ENCODE results near the gene RPS6KA5.
"Not testable (repeated sequence)": the region's sequence is repeated elsewhere in the genome, so short reads cannot be mapped to it uniquely, and the experiment has no call there.

RPS6KA5 gene

GRCh38 chr14:90828642-90829487 is 231.6 kb downstream of the RPS6KA5 start:
- H3K27ac ChIP-seq (ENCODE audit: low read depth, low read length), result no peak overlapping the region

GRCh38 chr14:90827919-90828610 is 232.4 kb downstream of the RPS6KA5 start:
- Histone ChIP-seq H3K36me3 (ENCODE audit: control insufficient read depth, low read length) (no peaks in the 10 kb centered on the region), H3K27ac (ENCODE audit: low read depth, low read length) (no peak overlapping the region), H3K27me3 (ENCODE audit: control insufficient read depth, low read length) (no peaks in the 10 kb centered on the region), H3F3A (ENCODE audit: control insufficient read depth, insufficient read depth) (no peaks in the 10 kb centered on the region), H4K20me1 (ENCODE audit: control insufficient read depth, insufficient read depth, low read depth, low read length) (no peaks in the 10 kb centered on the region), H3K9me2 (replicated peaks; ENCODE audit: control insufficient read depth, low read length) (no peaks in the 10 kb centered on the region), H3K9me3 (ENCODE audit: control insufficient read depth, insufficient read depth, low read length) (peaks cover 10% of the 10 kb centered on the region), H3K4me2 (ENCODE audit: low read length) (peak overlapping the region; percentile 59), H3K4me1 (ENCODE audit: control insufficient read depth, low read length) (peaks cover 10% of the 10 kb centered on the region), H3K4me3 (ENCODE audit: low read length) (peak overlapping the region; percentile 56), H3K79me2 (ENCODE audit: control insufficient read depth, low read length) (no peaks in the 10 kb centered on the region)
- TF ChIP-seq CTCF (IDR thresholded peaks at IDR 0.05; ENCODE audit: low read depth, low read length, poor library complexity, severe bottlenecking), result no peak
- TF ChIP-seq EZH2phosphoT487 (IDR thresholded peaks at IDR 0.05; ENCODE audit: borderline replicate concordance, low read length), result no peak

More at GRCh38 chr14:90828642-90829487, 231.6 kb downstream of the RPS6KA5 start:
- H3K4me1 ChIP-seq (ENCODE audit: control insufficient read depth, low read length), result peaks cover 10% of the 10 kb centered on the region
- H3K9me2 ChIP-seq (replicated peaks; ENCODE audit: control insufficient read depth, low read length), result no peaks in the 10 kb centered on the region
- H4K20me1 ChIP-seq (ENCODE audit: control insufficient read depth, insufficient read depth, low read depth, low read length), result no peaks in the 10 kb centered on the region
- no peaks in the 10 kb centered on the region for H3K36me3 ChIP-seq (ENCODE audit: control insufficient read depth, low read length)
- H3K4me2 ChIP-seq (ENCODE audit: low read length), result peak overlapping the region; percentile 59
- H3K79me2 ChIP-seq (ENCODE audit: control insufficient read depth, low read length), result no peaks in the 10 kb centered on the region
- peak overlapping the region; percentile 56; the same call in 1 of the 2 replicates for H3K4me3 ChIP-seq (ENCODE audit: low read length)
- no peaks in the 10 kb centered on the region for H3F3A ChIP-seq (ENCODE audit: control insufficient read depth, insufficient read depth)
- no peak for TF ChIP-seq EZH2phosphoT487 (IDR thresholded peaks at IDR 0.05; ENCODE audit: borderline replicate concordance, low read length)
- no peak for TF ChIP-seq CTCF (IDR thresholded peaks at IDR 0.05; ENCODE audit: low read depth, low read length, poor library complexity, severe bottlenecking)
- peaks cover 9% of the 10 kb centered on the region for H3K9me3 ChIP-seq (ENCODE audit: control insufficient read depth, insufficient read depth, low read length)
- H3K27me3 ChIP-seq (ENCODE audit: control insufficient read depth, low read length), result no peaks in the 10 kb centered on the region

- not testable (repeated sequence) for H3K4me1 ChIP-seq (ENCODE audit: control insufficient read depth, low read length); H3K4me2 ChIP-seq (ENCODE audit: low read length); H3K36me3 ChIP-seq (ENCODE audit: control insufficient read depth, low read length); H3F3A ChIP-seq (ENCODE audit: control insufficient read depth, insufficient read depth); H3K79me2 ChIP-seq (ENCODE audit: control insufficient read depth, low read length); H3K4me3 ChIP-seq (ENCODE audit: low read length); H3K27me3 ChIP-seq (ENCODE audit: control insufficient read depth, low read length); H3K27ac ChIP-seq (ENCODE audit: low read depth, low read length); H3K9me2 ChIP-seq (replicated peaks; ENCODE audit: control insufficient read depth, low read length); H4K20me1 ChIP-seq (ENCODE audit: control insufficient read depth, insufficient read depth, low read depth, low read length)
- peaks cover 13% of the 10 kb centered on the region for H3K9me3 ChIP-seq (ENCODE audit: control insufficient read depth, insufficient read depth, low read length)
Measured at GRCh38 chr14:90823542-90823941, 236.9 kb downstream of the RPS6KA5 start.

- H3K79me2 ChIP-seq (ENCODE audit: control insufficient read depth, low read length), result no peaks in the 10 kb centered on the region
Measured at GRCh38 chr14:90820958-90821357, 239.5 kb downstream of the RPS6KA5 start.

More at GRCh38 chr14:90820958-90821357, 239.5 kb downstream of the RPS6KA5 start:
- H3F3A ChIP-seq (ENCODE audit: control insufficient read depth, insufficient read depth), result no peaks in the 10 kb centered on the region
- H4K20me1 ChIP-seq (ENCODE audit: control insufficient read depth, insufficient read depth, low read depth, low read length), result no peaks in the 10 kb centered on the region
- no peaks in the 10 kb centered on the region for H3K9me2 ChIP-seq (replicated peaks; ENCODE audit: control insufficient read depth, low read length)
- TF ChIP-seq EZH2phosphoT487 (IDR thresholded peaks at IDR 0.05; ENCODE audit: borderline replicate concordance, low read length), result no peak
- no peak for TF ChIP-seq CTCF (IDR thresholded peaks at IDR 0.05; ENCODE audit: low read depth, low read length, poor library complexity, severe bottlenecking)
- H3K4me3 ChIP-seq (ENCODE audit: low read length), result no peak overlapping the region
- H3K4me2 ChIP-seq (ENCODE audit: low read length), result no peak overlapping the region
- peaks cover 9% of the 10 kb centered on the region for H3K9me3 ChIP-seq (ENCODE audit: control insufficient read depth, insufficient read depth, low read length)
- H3K27ac ChIP-seq (ENCODE audit: low read depth, low read length), result no peak overlapping the region
- H3K27me3 ChIP-seq (ENCODE audit: control insufficient read depth, low read length), result peaks cover 6% of the 10 kb centered on the region; the same call in 1 of the 2 replicates
- no peaks in the 10 kb centered on the region for H3K36me3 ChIP-seq (ENCODE audit: control insufficient read depth, low read length)
- H3K4me1 ChIP-seq (ENCODE audit: control insufficient read depth, low read length), result no peaks in the 10 kb centered on the region

Measured in DOHH2 (cell line).